GM12878 (cell line): Measurements from ENCODE around the gene MEAF6. TPM values are rescaled to one million over a fixed set of nuclear protein-coding genes. Genes with fewer than 3 reads are reported as not detected.

ENCODE experiments used
- FOXM1 ChIP-seq: IDR thresholded peaks from 2 replicates; pipeline ENCODE4 v1.6.1; 2012; ENCODE audit warnings: low read depth, mild to moderate bottlenecking, inconsistent platforms, low read length, moderate library complexity
- JUND ChIP-seq: IDR thresholded peaks from 2 replicates; pipeline ENCODE4 v1.6.1; 2012; ENCODE audit warnings: low read depth, mild to moderate bottlenecking, low read length, improper control_type of control experiment, moderate library complexity
- MEF2A ChIP-seq: IDR thresholded peaks from 2 replicates; pipeline ENCODE4 v1.6.1; 2011; ENCODE audit warnings: low read depth, mild to moderate bottlenecking, low read length, moderate library complexity; ENCODE audit not compliant: insufficient read depth
- MYC ChIP-seq: IDR thresholded peaks from 2 replicates; pipeline ENCODE4 v1.6.1; 2011; ENCODE audit warnings: mild to moderate bottlenecking, low read length, moderate library complexity, inconsistent platforms; ENCODE audit not compliant: insufficient read depth, insufficient replicate concordance, insufficient read length, severe bottlenecking
- NFXL1 ChIP-seq: fragments of 450-650 bp; IDR thresholded peaks from 2 replicates; pipeline ENCODE4 v1.6.1; 2017; ENCODE audit warnings: antibody characterized with exemption, mild to moderate bottlenecking, borderline replicate concordance
- PAX8 ChIP-seq: fragments of 450-650 bp; IDR thresholded peaks from 2 replicates; pipeline ENCODE4 v1.6.1; 2017; ENCODE audit warnings: mild to moderate bottlenecking, moderate library complexity
- RELA ChIP-seq: fragments of 450-650 bp; IDR thresholded peaks from 2 replicates; pipeline ENCODE4 v1.8.0; 2014; ENCODE audit warnings: borderline replicate concordance; ENCODE audit not compliant: partially characterized antibody
- SIX5 ChIP-seq: IDR thresholded peaks from 2 replicates; pipeline ENCODE4 v1.6.1; 2011; ENCODE audit warnings: mild to moderate bottlenecking, low read depth, low read length, moderate library complexity; ENCODE audit not compliant: severe bottlenecking
- SRF ChIP-seq, 2 experiments: IDR thresholded peaks; 2 replicates each; pipeline ENCODE4 v1.6.1; 2011; ENCODE audit warnings: low read depth in 2 of 2, low read length in 2 of 2, mild to moderate bottlenecking in 1 of 2, moderate library complexity in 1 of 2
- TAF1 ChIP-seq: IDR thresholded peaks from 2 replicates; pipeline ENCODE4 v1.6.1; 2011; ENCODE audit warnings: mild to moderate bottlenecking, low read depth, low read length, borderline replicate concordance
- YBX1 ChIP-seq: fragments of 450-650 bp; IDR thresholded peaks from 2 replicates; pipeline ENCODE4 v1.6.1; 2016; ENCODE audit warnings: antibody characterized with exemption
- polyA plus RNA-seq, 11 experiments: library from polyadenylated mRNA; depleted of rRNA in 4 of 11; unstranded in 6 of 11; stranded (reverse) in 5 of 11; fragments of >200 nt; fragmentation: Nextera tagmentation in 4 of 11; fragmentation: Illumina TruSeq in 1 of 11; extraction: Ambion mirVana in 4 of 11; extraction: Trizol in 1 of 11; gene quantifications; 1 replicate in 1 of 11; 2 replicates in 10 of 11; pipeline versions ENCODE4 v1.2.1 to v1.2.3, GENCODE V29; 2011 to 2016; ENCODE audit warnings: inconsistent platforms in 2 of 11, missing spikeins in 2 of 11, low read depth in 1 of 11
- total RNA-seq, 4 experiments: library from RNA; depleted of rRNA in 3 of 4; stranded (reverse); fragments of >200 nt in 3 of 4; fragmentation: Illumina TruSeq in 1 of 4; extraction: Trizol in 1 of 4; gene quantifications; 2 replicates each; pipeline versions ENCODE4 v1.2.1 to v1.2.3, GENCODE V29; 2013 to 2021
- TF ChIP-seq, protein P1 (sequence below): fragments of 450-650 bp; formaldehyde crosslinking; IDR thresholded peaks from 2 replicates; pipeline ENCODE4 v1.5.0; 2022; ENCODE audit warnings: mild to moderate bottlenecking, missing genetic modification characterization
- TF ChIP-seq, protein P2 (sequence below): fragments of 450-650 bp; IDR thresholded peaks from 2 replicates; pipeline ENCODE4 v1.6.1; 2017; ENCODE audit warnings: mild to moderate bottlenecking, moderate library complexity
- TF ChIP-seq, protein P3 (sequence below): fragments of 150-350 bp; IDR thresholded peaks from 2 replicates; pipeline ENCODE4 v1.6.1; 2014; ENCODE audit warnings: mild to moderate bottlenecking, low read depth, low read length
- TF ChIP-seq, protein P4 (sequence below): IDR thresholded peaks from 2 replicates; pipeline ENCODE4 v1.6.1; 2011; ENCODE audit warnings: low read depth, mild to moderate bottlenecking, low read length, moderate library complexity, borderline replicate concordance; ENCODE audit errors: extremely low read depth
- TF ChIP-seq, protein P5 (sequence below), 3 experiments: IDR thresholded peaks in 2 of 3; conservative IDR thresholded peaks in 1 of 3; 2 replicates each; pipeline ENCODE4 v1.5.1; 2011; ENCODE audit warnings: low read depth in 3 of 3, low read length in 3 of 3, mild to moderate bottlenecking in 3 of 3, control low read depth in 2 of 3, moderate library complexity in 2 of 3, inconsistent platforms in 1 of 3, mixed read lengths in 1 of 3; ENCODE audit not compliant: control insufficient read depth in 2 of 3, insufficient read depth in 1 of 3; ENCODE audit errors: extremely low read depth in 1 of 3

MEAF6 gene
- total and polyA plus RNA-seq, 10 of the 15 experiments (the other 5 are each of a cell fraction or from before 2014, with no cell fraction given), result 30.8 to 75.0 (median 58.1) TPM

DNA sequence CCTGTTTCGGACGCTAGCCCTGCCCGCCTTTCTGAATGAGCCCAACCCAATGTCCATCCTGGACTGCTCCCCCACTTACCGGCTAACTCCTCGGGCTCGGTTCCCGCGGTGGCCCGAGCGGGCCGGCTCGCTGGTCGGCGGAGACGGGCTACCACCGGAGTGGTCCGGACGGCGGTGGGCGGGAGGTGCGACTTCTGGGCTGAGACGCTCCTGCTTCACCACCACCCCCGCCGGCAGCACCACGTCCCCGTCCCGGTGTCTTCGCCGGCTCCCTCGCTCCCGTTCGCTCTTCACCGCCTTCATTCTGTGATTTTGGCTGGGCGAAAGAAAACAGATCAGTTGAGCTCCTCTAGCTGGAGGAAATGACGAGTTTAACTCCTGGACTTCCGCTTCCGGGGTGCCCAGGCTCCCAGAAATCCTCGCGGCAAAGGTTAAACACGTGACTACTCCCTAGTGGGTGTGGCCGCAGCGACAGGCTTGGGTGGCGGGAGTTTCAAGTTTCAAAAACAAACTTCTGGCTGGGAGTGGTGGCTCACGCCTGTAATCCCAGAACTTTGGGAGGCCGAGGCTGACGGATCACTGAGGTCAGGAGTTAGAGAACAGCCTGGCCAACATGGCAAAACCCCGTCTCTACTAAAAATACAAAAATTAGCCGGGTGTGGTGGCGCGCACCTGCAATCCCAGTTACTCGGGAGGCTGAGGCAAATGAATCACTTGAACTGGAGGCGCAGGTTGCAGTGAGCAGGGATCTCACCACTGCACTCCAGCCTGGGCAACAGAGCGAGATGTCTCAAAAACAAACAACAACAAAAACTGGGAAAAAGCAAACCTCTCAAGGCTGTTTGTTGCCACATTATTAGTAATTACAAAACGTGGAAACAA is 39.6 kb upstream of the MEAF6 start, which contains the start of gene SNIP1 (continued):
- TF ChIP-seq MYC (no peak), TAF1 (0 out of 2 replicates have a peak, but pooled peaks have one; percentile 68), SIX5 (peak; percentile 69), NFXL1 (no peak), JUND (no peak), PAX8 (no peak), FOXM1 (peak; percentile 83), YBX1 (no peak), SRF (IDR thresholded peaks at IDR 0.05; ENCODE audit: low read depth in 2 of 2, low read length in 2 of 2) (peak in 1 of 2 experiments; percentile 39; a peak in 1 of 4 replicates), RELA (peak; percentile 41), MEF2A (no peak)
- TF ChIP-seq, protein P1, sequence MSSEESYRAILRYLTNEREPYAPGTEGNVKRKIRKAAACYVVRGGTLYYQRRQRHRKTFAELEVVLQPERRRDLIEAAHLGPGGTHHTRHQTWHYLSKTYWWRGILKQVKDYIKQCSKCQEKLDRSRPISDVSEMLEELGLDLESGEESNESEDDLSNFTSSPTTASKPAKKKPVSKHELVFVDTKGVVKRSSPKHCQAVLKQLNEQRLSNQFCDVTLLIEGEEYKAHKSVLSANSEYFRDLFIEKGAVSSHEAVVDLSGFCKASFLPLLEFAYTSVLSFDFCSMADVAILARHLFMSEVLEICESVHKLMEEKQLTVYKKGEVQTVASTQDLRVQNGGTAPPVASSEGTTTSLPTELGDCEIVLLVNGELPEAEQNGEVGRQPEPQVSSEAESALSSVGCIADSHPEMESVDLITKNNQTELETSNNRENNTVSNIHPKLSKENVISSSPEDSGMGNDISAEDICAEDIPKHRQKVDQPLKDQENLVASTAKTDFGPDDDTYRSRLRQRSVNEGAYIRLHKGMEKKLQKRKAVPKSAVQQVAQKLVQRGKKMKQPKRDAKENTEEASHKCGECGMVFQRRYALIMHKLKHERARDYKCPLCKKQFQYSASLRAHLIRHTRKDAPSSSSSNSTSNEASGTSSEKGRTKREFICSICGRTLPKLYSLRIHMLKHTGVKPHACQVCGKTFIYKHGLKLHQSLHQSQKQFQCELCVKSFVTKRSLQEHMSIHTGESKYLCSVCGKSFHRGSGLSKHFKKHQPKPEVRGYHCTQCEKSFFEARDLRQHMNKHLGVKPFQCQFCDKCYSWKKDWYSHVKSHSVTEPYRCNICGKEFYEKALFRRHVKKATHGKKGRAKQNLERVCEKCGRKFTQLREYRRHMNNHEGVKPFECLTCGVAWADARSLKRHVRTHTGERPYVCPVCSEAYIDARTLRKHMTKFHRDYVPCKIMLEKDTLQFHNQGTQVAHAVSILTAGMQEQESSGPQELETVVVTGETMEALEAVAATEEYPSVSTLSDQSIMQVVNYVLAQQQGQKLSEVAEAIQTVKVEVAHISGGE, result no peak
- TF ChIP-seq, protein P2, sequence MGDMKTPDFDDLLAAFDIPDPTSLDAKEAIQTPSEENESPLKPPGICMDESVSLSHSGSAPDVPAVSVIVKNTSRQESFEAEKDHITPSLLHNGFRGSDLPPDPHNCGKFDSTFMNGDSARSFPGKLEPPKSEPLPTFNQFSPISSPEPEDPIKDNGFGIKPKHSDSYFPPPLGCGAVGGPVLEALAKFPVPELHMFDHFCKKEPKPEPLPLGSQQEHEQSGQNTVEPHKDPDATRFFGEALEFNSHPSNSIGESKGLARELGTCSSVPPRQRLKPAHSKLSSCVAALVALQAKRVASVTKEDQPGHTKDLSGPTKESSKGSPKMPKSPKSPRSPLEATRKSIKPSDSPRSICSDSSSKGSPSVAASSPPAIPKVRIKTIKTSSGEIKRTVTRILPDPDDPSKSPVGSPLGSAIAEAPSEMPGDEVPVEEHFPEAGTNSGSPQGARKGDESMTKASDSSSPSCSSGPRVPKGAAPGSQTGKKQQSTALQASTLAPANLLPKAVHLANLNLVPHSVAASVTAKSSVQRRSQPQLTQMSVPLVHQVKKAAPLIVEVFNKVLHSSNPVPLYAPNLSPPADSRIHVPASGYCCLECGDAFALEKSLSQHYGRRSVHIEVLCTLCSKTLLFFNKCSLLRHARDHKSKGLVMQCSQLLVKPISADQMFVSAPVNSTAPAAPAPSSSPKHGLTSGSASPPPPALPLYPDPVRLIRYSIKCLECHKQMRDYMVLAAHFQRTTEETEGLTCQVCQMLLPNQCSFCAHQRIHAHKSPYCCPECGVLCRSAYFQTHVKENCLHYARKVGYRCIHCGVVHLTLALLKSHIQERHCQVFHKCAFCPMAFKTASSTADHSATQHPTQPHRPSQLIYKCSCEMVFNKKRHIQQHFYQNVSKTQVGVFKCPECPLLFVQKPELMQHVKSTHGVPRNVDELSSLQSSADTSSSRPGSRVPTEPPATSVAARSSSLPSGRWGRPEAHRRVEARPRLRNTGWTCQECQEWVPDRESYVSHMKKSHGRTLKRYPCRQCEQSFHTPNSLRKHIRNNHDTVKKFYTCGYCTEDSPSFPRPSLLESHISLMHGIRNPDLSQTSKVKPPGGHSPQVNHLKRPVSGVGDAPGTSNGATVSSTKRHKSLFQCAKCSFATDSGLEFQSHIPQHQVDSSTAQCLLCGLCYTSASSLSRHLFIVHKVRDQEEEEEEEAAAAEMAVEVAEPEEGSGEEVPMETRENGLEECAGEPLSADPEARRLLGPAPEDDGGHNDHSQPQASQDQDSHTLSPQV, result no peak
- TF ChIP-seq, protein P3, sequence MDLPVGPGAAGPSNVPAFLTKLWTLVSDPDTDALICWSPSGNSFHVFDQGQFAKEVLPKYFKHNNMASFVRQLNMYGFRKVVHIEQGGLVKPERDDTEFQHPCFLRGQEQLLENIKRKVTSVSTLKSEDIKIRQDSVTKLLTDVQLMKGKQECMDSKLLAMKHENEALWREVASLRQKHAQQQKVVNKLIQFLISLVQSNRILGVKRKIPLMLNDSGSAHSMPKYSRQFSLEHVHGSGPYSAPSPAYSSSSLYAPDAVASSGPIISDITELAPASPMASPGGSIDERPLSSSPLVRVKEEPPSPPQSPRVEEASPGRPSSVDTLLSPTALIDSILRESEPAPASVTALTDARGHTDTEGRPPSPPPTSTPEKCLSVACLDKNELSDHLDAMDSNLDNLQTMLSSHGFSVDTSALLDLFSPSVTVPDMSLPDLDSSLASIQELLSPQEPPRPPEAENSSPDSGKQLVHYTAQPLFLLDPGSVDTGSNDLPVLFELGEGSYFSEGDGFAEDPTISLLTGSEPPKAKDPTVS, result no peak
- TF ChIP-seq, protein P4, sequence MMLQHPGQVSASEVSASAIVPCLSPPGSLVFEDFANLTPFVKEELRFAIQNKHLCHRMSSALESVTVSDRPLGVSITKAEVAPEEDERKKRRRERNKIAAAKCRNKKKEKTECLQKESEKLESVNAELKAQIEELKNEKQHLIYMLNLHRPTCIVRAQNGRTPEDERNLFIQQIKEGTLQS, result peak; percentile 74; the same call in 1 of the 2 replicates
- TF ChIP-seq, protein P5, sequence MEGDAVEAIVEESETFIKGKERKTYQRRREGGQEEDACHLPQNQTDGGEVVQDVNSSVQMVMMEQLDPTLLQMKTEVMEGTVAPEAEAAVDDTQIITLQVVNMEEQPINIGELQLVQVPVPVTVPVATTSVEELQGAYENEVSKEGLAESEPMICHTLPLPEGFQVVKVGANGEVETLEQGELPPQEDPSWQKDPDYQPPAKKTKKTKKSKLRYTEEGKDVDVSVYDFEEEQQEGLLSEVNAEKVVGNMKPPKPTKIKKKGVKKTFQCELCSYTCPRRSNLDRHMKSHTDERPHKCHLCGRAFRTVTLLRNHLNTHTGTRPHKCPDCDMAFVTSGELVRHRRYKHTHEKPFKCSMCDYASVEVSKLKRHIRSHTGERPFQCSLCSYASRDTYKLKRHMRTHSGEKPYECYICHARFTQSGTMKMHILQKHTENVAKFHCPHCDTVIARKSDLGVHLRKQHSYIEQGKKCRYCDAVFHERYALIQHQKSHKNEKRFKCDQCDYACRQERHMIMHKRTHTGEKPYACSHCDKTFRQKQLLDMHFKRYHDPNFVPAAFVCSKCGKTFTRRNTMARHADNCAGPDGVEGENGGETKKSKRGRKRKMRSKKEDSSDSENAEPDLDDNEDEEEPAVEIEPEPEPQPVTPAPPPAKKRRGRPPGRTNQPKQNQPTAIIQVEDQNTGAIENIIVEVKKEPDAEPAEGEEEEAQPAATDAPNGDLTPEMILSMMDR (IDR thresholded peaks at IDR 0.05 in 2 of 3, conservative IDR thresholded peaks at IDR 0.05 in 1 of 3; ENCODE audit: control insufficient read depth in 2 of 3, extremely low read depth in 1 of 3, insufficient read depth in 1 of 3, low read depth in 3 of 3, low read length in 3 of 3), result no peak
